GM10266 (cell line): ENCODE measurements around the gene LILRA5.
"Not testable (repeated sequence)": the region's sequence is repeated elsewhere in the genome, so short reads cannot be mapped to it uniquely, and the experiment has no call there.

Source experiments
- DNase-seq: peaks from one replicate; pipeline ENCODE4 v3.0.0; 2012; ENCODE audit errors: extremely low spot score
- CTCF ChIP-seq: IDR thresholded peaks from 2 replicates; pipeline ENCODE4 v1.5.1; 2012; ENCODE audit warnings: mild to moderate bottlenecking, low read depth; ENCODE audit not compliant: control insufficient read depth, insufficient read depth; ENCODE audit errors: missing control alignments

LILRA5 gene

GRCh38 chr19:54312436-54313377 lies at the start of gene LILRA5:
Gene LILRA5 (minus strand): TSS chr19:54313166. CDS start chr19:54313019, 147 bp downstream.
- no peak for TF ChIP-seq CTCF
- no peak for DNase-seq

GRCh38 chr19:54361680-54362422 lies 48.9 kb upstream of the LILRA5 start:
- not testable (repeated sequence) for DNase-seq

GRCh38 chr19:54359149-54359820 lies 46.3 kb upstream of the LILRA5 start:
- DNase-seq = not testable (repeated sequence)
- peak; percentile 48 for TF ChIP-seq CTCF

- TF ChIP-seq CTCF = no peak
- no peak for DNase-seq
These were observed 44.4 kb upstream of the LILRA5 start for GRCh38 chr19:54357381-54357780.

- no peak for TF ChIP-seq CTCF
- DNase-seq = no peak
These were observed 43.6 kb upstream of the LILRA5 start for GRCh38 chr19:54356444-54357056.

GRCh38 chr19:54355675-54356074 lies 42.7 kb upstream of the LILRA5 start:
- no peak for TF ChIP-seq CTCF
- no peak for DNase-seq

GRCh38 chr19:54354761-54355160 lies 41.8 kb upstream of the LILRA5 start:
- DNase-seq = no peak
- TF ChIP-seq CTCF = no peak
